Body of pancreas (tissue), 4 donors: ENCODE measurements around the gene CCDC158. TPM values are rescaled to one million over a fixed set of nuclear protein-coding genes. Genes with fewer than 3 reads are reported as not detected.

Source experiments
- ATAC-seq: fragments of 150-250 bp; one replicate; pipeline ENCODE4 v1.9.1; 2016
- DNase-seq, 4 donors: peaks; one replicate each; pipeline ENCODE4 v3.0.0-alpha.2; 2019
- H3K27ac ChIP-seq, 4 donors: fragments of 200-600 bp; sonication (generic); 1 replicate in 3 of 4; 2 replicates in 1 of 4; pipeline versions ENCODE4 v1.5.1 to v1.6.1; 2016 to 2019; ENCODE audit warnings: mild to moderate bottlenecking in 1 of 4, mixed read lengths in 1 of 4, moderate library complexity in 1 of 4
- H3K27me3 ChIP-seq, 2 donors: fragments of 200-600 bp; sonication (generic); one replicate each; pipeline ENCODE4 v1.6.0; 2016; ENCODE audit warnings: mild to moderate bottlenecking in 1 of 2
- H3K36me3 ChIP-seq, 2 donors: fragments of 200-600 bp; sonication (generic); replicated peaks in 1 of 2; 2 replicates each; pipeline ENCODE4 v1.5.1; 2016; ENCODE audit warnings: low read depth in 2 of 2; ENCODE audit not compliant: insufficient read depth in 1 of 2
- H3K4me1 ChIP-seq: fragments of 200-600 bp; sonication (generic); one replicate; pipeline ENCODE4 v1.6.0; 2016
- H3K4me3 ChIP-seq, 2 donors: fragments of 200-600 bp; sonication (generic); 1 replicate in 1 of 2; 2 replicates in 1 of 2; pipeline ENCODE4 v1.5.1; 2016 to 2019
- H3K9me3 ChIP-seq, 3 donors: fragments of 200-600 bp; sonication (generic); 1 replicate in 2 of 3; 2 replicates in 1 of 3; pipeline ENCODE4 v1.5.1; 2016
- CTCF ChIP-seq, 7 experiments: fragments of 450-650 bp in 4 of 7; fragments of 200-600 bp in 3 of 7; sonication (generic) in 3 of 7; IDR thresholded peaks; one replicate each; pipeline ENCODE4 v1.5.1; 2016 to 2019; ENCODE audit warnings: antibody characterized with exemption in 7 of 7
- POLR2A ChIP-seq, 3 donors: fragments of 450-650 bp; IDR thresholded peaks; one replicate each; pipeline ENCODE4 v1.6.1; 2016; ENCODE audit warnings: antibody characterized with exemption in 3 of 3, mild to moderate bottlenecking in 2 of 3
- WGBS, 2 donors: methylation state at CpG; one replicate each; pipeline ENCODE4 v1.1.5; 2017; 5-methylcytosine and 5-hydroxymethylcytosine counted together
- intact Hi-C: fragments of 100-400 bp; cut with DNase I; formaldehyde crosslinking; loops from one replicate; pipeline ENCODE4 v1.15.1; 2023
- total RNA-seq, 2 donors: library from RNA; depleted of rRNA; stranded (reverse); fragments of >200 nt; gene quantifications; one replicate each; pipeline ENCODE4 v1.1.0, GENCODE V29; 2016

CCDC158 gene
- total RNA-seq, 2 donors from 2014 or later = 0.99 to 1.3 TPM

- H3K4me3 ChIP-seq = no peak overlapping the region
- H3K36me3 ChIP-seq = no peaks in the 10 kb centered on the region
- DNase-seq (no peak), ATAC-seq (no peak)
- WGBS, 2 donors = 84 to 88% methylated on average over 2 of the region's 2 CpGs
- no peaks in the 10 kb centered on the region for H3K27me3 ChIP-seq
- no peaks in the 10 kb centered on the region for H3K9me3 ChIP-seq
- H3K4me1 ChIP-seq = peaks cover 11% of the 10 kb centered on the region
- H3K27ac ChIP-seq = no peak overlapping the region
- TF ChIP-seq CTCF (IDR thresholded peaks at IDR 0.05) (no peak), POLR2A (IDR thresholded peaks at IDR 0.05) (no peak)
- intact Hi-C loops = no loop called here
Measured at GRCh38 chr4:76453232-76453631, 32.3 kb upstream of the CCDC158 start.

GRCh38 chr4:76449833-76450232 is 28.9 kb upstream of the CCDC158 start:
- H3K4me1 ChIP-seq = peaks cover 17% of the 10 kb centered on the region
- 47 to 56% methylated on average over 2 of the region's 2 CpGs for WGBS, 2 donors
- H3K27me3 ChIP-seq = no peaks in the 10 kb centered on the region
- no peaks in the 10 kb centered on the region for H3K9me3 ChIP-seq
- no peak overlapping the region for H3K4me3 ChIP-seq
- TF ChIP-seq CTCF (IDR thresholded peaks at IDR 0.05) = no peak
- TF ChIP-seq POLR2A (IDR thresholded peaks at IDR 0.05) = no peak
- peak; percentile 82 for ATAC-seq
- DNase-seq = peak in 2 of 4 donors; percentile 13 to 25
- H3K27ac ChIP-seq = peak overlapping the region in 3 of 4 donors; percentile 15 to 70 (median 23)
- H3K36me3 ChIP-seq = no peaks in the 10 kb centered on the region
- intact Hi-C loops = no loop called here

GRCh38 chr4:76449362-76449767 is 28.4 kb upstream of the CCDC158 start:
- Histone ChIP-seq H3K27ac (peak overlapping the region in 3 of 4 donors; percentile 15 to 70 (median 23)), H3K9me3 (no peaks in the 10 kb centered on the region), H3K4me3 (no peak overlapping the region), H3K27me3 (no peaks in the 10 kb centered on the region), H3K36me3 (no peaks in the 10 kb centered on the region), H3K4me1 (peaks cover 17% of the 10 kb centered on the region)
- DNase-seq (no peak), ATAC-seq (no peak)
- no peak for TF ChIP-seq POLR2A (IDR thresholded peaks at IDR 0.05)
- TF ChIP-seq CTCF (IDR thresholded peaks at IDR 0.05) = no peak
- 28 to 34% methylated on average over 3 of the region's 3 CpGs for WGBS, 2 donors
- intact Hi-C loops = no loop called here

- no peak for TF ChIP-seq CTCF (IDR thresholded peaks at IDR 0.05)
- TF ChIP-seq POLR2A (IDR thresholded peaks at IDR 0.05) = no peak
- intact Hi-C loops = no loop called here
- DNase-seq (no peak), ATAC-seq (no peak)
- 86 to 88% methylated on average over 3 of the region's 3 CpGs for WGBS, 2 donors
- Histone ChIP-seq H3K9me3 (no peaks in the 10 kb centered on the region), H3K27ac (peak overlapping the region in 1 of 4 donors; percentile 6), H3K27me3 (no peaks in the 10 kb centered on the region), H3K4me1 (peaks cover 17% of the 10 kb centered on the region), H3K36me3 (no peaks in the 10 kb centered on the region), H3K4me3 (no peak overlapping the region)
Measured at GRCh38 chr4:76448211-76448610, 27.3 kb upstream of the CCDC158 start.

- no peak overlapping the region for H3K4me3 ChIP-seq
- intact Hi-C loops = no loop called here
- H3K27ac ChIP-seq = peak overlapping the region in 1 of 4 donors; percentile 5
- no peaks in the 10 kb centered on the region for H3K36me3 ChIP-seq
- DNase-seq = no peak
- no peaks in the 10 kb centered on the region for H3K9me3 ChIP-seq
- ATAC-seq = no peak
- H3K27me3 ChIP-seq = no peaks in the 10 kb centered on the region
- peaks cover 17% of the 10 kb centered on the region for H3K4me1 ChIP-seq
- TF ChIP-seq CTCF (IDR thresholded peaks at IDR 0.05) (no peak), POLR2A (IDR thresholded peaks at IDR 0.05) (no peak)
- 28 to 37% methylated on average over 1 of the region's 1 CpG for WGBS, 2 donors
Measured at GRCh38 chr4:76447393-76447851, 26.5 kb upstream of the CCDC158 start.
